ENCODE data around the gene CDH13.

DNA sequence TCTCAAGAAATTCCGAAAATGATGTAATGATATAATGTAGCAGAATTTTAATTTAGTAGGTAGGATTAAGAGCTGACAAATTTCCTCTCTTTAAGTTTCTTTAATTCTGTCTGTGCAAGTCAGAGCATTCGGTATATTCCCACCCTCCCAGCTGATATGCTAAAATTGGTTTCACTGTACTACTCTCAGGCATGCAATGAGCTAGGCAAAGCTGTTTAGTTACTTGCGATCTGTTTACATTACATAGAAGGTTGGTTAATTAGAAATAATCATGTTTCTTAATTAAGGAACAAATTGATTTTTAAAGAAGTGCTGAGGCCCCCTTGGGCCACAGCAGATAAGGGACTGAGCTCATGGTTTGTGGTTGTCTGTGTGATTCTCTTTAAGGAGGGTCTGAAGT lies 748.2 kb downstream of the CDH13 start:
- TF ChIP-seq, protein P1, sequence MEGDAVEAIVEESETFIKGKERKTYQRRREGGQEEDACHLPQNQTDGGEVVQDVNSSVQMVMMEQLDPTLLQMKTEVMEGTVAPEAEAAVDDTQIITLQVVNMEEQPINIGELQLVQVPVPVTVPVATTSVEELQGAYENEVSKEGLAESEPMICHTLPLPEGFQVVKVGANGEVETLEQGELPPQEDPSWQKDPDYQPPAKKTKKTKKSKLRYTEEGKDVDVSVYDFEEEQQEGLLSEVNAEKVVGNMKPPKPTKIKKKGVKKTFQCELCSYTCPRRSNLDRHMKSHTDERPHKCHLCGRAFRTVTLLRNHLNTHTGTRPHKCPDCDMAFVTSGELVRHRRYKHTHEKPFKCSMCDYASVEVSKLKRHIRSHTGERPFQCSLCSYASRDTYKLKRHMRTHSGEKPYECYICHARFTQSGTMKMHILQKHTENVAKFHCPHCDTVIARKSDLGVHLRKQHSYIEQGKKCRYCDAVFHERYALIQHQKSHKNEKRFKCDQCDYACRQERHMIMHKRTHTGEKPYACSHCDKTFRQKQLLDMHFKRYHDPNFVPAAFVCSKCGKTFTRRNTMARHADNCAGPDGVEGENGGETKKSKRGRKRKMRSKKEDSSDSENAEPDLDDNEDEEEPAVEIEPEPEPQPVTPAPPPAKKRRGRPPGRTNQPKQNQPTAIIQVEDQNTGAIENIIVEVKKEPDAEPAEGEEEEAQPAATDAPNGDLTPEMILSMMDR (conservative IDR thresholded peaks at IDR 0.05; ENCODE audit: low read depth, low read length) = no peak
- TF ChIP-seq EZH2 (IDR thresholded peaks at IDR 0.05; ENCODE audit: borderline replicate concordance, low read depth, low read length, poor library complexity, severe bottlenecking) = no peak

All from A673 (cell line).